ENCODE results near the gene HDAC9.

DNA sequence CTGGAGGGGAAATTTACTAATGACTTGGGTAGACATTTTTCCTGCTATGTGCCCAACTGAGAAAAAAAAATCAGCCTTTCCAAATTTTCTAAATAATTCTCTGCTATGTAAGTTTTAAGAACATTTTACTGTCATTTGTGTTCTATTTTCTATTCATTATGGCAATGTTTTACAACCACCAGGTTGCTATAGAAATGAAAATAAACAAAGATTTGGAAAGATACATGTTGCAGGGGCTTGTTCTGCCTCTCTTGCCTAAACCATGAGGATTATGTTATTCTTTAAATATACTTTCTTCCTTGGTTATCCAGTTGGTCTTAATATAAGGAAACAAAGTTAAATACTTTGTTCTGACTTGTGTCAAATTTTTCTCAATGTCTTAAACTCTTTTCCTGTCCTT lies 364.7 kb downstream of the HDAC9 start:
- no peak for TF ChIP-seq CTCF (conservative IDR thresholded peaks at IDR 0.05)
- no peak for TF ChIP-seq ZFX (IDR thresholded peaks at IDR 0.05)
